ENCODE results near the gene FAM171A1.
A peak's percentile ranks its signal among the peaks of the same experiment; 100 is the strongest.

Gene FAM171A1

GRCh38 chr10:15345450-15345849, 25.6 kb downstream of the FAM171A1 start:
- peak overlapping the region; percentile 14 to 58 (median 57) for H3K27ac Mint-ChIP-seq
- no peak overlapping the region for H3K4me3 Mint-ChIP-seq
- no peaks in the 10 kb centered on the region for H3K9me3 Mint-ChIP-seq
- H3K4me1 Mint-ChIP-seq, result peaks cover 52% of the 10 kb centered on the region
- TF ChIP-seq, protein P1, sequence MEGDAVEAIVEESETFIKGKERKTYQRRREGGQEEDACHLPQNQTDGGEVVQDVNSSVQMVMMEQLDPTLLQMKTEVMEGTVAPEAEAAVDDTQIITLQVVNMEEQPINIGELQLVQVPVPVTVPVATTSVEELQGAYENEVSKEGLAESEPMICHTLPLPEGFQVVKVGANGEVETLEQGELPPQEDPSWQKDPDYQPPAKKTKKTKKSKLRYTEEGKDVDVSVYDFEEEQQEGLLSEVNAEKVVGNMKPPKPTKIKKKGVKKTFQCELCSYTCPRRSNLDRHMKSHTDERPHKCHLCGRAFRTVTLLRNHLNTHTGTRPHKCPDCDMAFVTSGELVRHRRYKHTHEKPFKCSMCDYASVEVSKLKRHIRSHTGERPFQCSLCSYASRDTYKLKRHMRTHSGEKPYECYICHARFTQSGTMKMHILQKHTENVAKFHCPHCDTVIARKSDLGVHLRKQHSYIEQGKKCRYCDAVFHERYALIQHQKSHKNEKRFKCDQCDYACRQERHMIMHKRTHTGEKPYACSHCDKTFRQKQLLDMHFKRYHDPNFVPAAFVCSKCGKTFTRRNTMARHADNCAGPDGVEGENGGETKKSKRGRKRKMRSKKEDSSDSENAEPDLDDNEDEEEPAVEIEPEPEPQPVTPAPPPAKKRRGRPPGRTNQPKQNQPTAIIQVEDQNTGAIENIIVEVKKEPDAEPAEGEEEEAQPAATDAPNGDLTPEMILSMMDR (IDR thresholded peaks at IDR 0.05; ENCODE audit: unreplicated experiment in 3 of 3), result no peak
- peaks cover 3% of the 10 kb centered on the region for H3K27me3 Mint-ChIP-seq (ENCODE audit: low read depth)
- no peaks in the 10 kb centered on the region for H3K36me3 Mint-ChIP-seq (ENCODE audit: low read depth)

- peak overlapping the region; percentile 57 to 72 (median 58) for H3K27ac Mint-ChIP-seq
- no peaks in the 10 kb centered on the region for H3K9me3 Mint-ChIP-seq
- H3K4me1 Mint-ChIP-seq, result peaks cover 51% of the 10 kb centered on the region
- no peak overlapping the region for H3K4me3 Mint-ChIP-seq
- peaks cover 3% of the 10 kb centered on the region for H3K27me3 Mint-ChIP-seq (ENCODE audit: low read depth)
- TF ChIP-seq, protein P1 (IDR thresholded peaks at IDR 0.05; ENCODE audit: unreplicated experiment in 3 of 3), result no peak
- H3K36me3 Mint-ChIP-seq (ENCODE audit: low read depth), result no peaks in the 10 kb centered on the region
These were observed 26.2 kb downstream of the FAM171A1 start for GRCh38 chr10:15344876-15345285.

GRCh38 chr10:15344256-15344875, 26.7 kb downstream of the FAM171A1 start:
- Mint-ChIP-seq H3K4me3 (no peak overlapping the region), H3K27me3 (ENCODE audit: low read depth) (peaks cover 3% of the 10 kb centered on the region), H3K9me3 (no peaks in the 10 kb centered on the region)

GRCh38 chr10:15342970-15343369, 28.1 kb downstream of the FAM171A1 start:
- H3K4me3 Mint-ChIP-seq, result no peak overlapping the region
- peak overlapping the region in 1 of 3 experiments; percentile 37 for H3K27ac Mint-ChIP-seq

More at GRCh38 chr10:15344256-15344875, 26.7 kb downstream of the FAM171A1 start:
- no peaks in the 10 kb centered on the region for H3K36me3 Mint-ChIP-seq (ENCODE audit: low read depth)
- H3K27ac Mint-ChIP-seq, result peak overlapping the region; percentile 57 to 72 (median 58)
- TF ChIP-seq, protein P1 (IDR thresholded peaks at IDR 0.05; ENCODE audit: unreplicated experiment in 3 of 3), result no peak
- H3K4me1 Mint-ChIP-seq, result peaks cover 46% of the 10 kb centered on the region

DNA sequence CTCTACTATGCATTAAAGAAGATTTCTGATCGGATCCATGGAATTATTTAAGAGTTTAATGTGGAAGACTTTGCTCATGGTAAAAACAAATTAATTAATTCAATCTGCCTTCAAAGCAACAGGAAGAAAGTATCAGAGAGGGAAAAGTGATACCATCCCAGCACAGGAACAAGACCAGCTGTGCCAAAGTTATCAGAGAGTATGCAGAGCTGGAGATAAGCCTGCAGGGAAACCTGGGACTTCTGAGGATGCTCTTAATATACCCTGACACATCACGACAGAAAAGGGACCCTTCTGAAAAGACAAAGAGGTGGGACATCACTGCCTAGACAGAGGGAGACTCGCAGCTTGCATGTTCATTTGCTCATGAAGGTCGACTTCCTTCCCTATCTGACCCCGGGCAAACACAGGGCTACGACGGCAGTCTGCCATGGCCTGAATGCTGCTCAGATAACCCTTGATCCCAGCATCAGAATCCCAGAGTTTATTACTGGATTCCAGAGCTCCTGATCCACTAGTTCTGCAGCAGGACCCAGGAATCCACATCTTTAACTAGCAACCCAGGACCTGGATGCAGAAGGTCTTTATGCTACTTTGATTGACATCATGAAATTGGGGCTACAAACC, 29.5 kb downstream of the FAM171A1 start:
- TF ChIP-seq, protein P1 (IDR thresholded peaks at IDR 0.05; ENCODE audit: unreplicated experiment in 3 of 3), result no peak
- Mint-ChIP-seq H3K36me3 (ENCODE audit: low read depth) (no peaks in the 10 kb centered on the region), H3K27ac (peak overlapping the region in 1 of 3 experiments; percentile 30), H3K27me3 (ENCODE audit: low read depth) (peaks cover 3% of the 10 kb centered on the region), H3K4me1 (peaks cover 36% of the 10 kb centered on the region), H3K4me3 (no peak overlapping the region), H3K9me3 (no peaks in the 10 kb centered on the region)

More at GRCh38 chr10:15342970-15343369, 28.1 kb downstream of the FAM171A1 start:
- TF ChIP-seq, protein P1 (IDR thresholded peaks at IDR 0.05; ENCODE audit: unreplicated experiment in 3 of 3), result no peak
- H3K9me3 Mint-ChIP-seq, result no peaks in the 10 kb centered on the region
- H3K36me3 Mint-ChIP-seq (ENCODE audit: low read depth), result no peaks in the 10 kb centered on the region
- H3K27me3 Mint-ChIP-seq (ENCODE audit: low read depth), result peaks cover 3% of the 10 kb centered on the region
- H3K4me1 Mint-ChIP-seq, result peaks cover 36% of the 10 kb centered on the region

Measured in nephron (organoid).